ENCODE data around the gene ABCA2. TPM values are rescaled to one million over a fixed set of nuclear protein-coding genes. Genes with fewer than 3 reads are reported as not detected.

The ABCA2 gene, protein sequence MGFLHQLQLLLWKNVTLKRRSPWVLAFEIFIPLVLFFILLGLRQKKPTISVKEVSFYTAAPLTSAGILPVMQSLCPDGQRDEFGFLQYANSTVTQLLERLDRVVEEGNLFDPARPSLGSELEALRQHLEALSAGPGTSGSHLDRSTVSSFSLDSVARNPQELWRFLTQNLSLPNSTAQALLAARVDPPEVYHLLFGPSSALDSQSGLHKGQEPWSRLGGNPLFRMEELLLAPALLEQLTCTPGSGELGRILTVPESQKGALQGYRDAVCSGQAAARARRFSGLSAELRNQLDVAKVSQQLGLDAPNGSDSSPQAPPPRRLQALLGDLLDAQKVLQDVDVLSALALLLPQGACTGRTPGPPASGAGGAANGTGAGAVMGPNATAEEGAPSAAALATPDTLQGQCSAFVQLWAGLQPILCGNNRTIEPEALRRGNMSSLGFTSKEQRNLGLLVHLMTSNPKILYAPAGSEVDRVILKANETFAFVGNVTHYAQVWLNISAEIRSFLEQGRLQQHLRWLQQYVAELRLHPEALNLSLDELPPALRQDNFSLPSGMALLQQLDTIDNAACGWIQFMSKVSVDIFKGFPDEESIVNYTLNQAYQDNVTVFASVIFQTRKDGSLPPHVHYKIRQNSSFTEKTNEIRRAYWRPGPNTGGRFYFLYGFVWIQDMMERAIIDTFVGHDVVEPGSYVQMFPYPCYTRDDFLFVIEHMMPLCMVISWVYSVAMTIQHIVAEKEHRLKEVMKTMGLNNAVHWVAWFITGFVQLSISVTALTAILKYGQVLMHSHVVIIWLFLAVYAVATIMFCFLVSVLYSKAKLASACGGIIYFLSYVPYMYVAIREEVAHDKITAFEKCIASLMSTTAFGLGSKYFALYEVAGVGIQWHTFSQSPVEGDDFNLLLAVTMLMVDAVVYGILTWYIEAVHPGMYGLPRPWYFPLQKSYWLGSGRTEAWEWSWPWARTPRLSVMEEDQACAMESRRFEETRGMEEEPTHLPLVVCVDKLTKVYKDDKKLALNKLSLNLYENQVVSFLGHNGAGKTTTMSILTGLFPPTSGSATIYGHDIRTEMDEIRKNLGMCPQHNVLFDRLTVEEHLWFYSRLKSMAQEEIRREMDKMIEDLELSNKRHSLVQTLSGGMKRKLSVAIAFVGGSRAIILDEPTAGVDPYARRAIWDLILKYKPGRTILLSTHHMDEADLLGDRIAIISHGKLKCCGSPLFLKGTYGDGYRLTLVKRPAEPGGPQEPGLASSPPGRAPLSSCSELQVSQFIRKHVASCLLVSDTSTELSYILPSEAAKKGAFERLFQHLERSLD (N-terminal part only)
- total RNA-seq (10 to 100 TPM; 13.4 to 39.0 TPM), polyA plus RNA-seq (10 to 100 TPM; 14.8 to 18.1 TPM)
- long read RNA-seq, donor 1, result 0 reads
- long read RNA-seq, donor 2, result 0 reads
- long read RNA-seq, donor 3, result 0 reads
- long read RNA-seq, donor 4, result 0 reads
- long read RNA-seq, donor 5, partial matches to known transcripts, result 0 of 1 reads
- long read RNA-seq, donor 5, other reads (novel, unspliced or antisense), result 0 of 1 reads

DNA sequence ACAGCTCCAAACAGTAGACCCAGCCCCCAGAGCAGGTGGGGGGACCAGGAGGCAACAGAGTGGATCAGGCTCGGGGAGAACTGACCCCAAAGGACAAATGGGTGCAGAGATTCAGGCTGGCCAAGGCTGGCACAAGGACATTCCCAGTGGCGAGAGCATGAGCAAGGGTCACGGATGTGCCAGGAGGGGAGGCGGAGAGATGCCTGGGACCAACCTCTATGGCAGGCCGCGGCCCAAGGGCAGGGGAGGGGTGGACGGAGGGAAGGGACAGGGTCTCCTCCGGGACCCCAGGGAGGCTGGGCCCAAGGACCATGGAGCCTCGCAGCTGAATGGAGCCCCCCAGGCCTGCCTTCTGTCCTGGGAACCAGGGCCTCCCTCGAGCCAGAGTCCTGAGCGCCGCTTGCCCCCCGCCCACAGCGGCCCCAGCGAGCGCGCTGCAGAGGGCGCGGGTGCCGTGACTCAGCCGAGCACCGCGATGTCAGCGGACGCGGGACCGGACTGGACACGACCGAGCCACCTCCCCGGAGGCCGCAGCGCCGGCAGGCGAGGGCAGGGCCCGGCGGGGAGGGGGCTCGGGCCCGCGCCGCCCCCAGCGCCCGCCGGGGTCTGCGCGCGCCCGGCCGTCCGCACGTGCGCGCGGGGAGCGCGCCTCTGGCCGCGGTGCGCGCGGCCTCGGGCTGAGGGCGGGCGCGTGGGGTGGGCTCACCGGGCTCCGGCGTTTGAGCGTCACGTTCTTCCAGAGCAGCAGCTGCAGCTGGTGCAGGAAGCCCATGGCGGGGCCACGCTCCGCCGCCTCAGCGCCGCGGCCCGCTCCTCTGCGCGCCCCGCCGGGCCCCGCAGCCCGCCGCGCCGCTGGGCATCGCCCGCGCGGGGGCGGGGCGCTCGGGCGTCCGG, at the start of gene ABCA2:
Gene ABCA2 (minus strand): TSS at position 869 of the 894 bp plus-strand sequence. CDS start 97 bp downstream, at position 772.
- Histone ChIP-seq H3K9ac (ENCODE audit: insufficient read depth in 1 of 2, low read length in 2 of 2) (peak within 1 kb of the TSS in 1 of 2 donors; percentile 28), H3K4me1 (ENCODE audit: control insufficient read depth in 5 of 5, insufficient read depth in 5 of 5, low read length in 5 of 5) (peaks cover 0 to 15% (median 13%) of the 10 kb centered on the region in 5 donors)
- ATAC-seq (ENCODE audit: insufficient read depth, low FRiP score), result no peak

DNA sequence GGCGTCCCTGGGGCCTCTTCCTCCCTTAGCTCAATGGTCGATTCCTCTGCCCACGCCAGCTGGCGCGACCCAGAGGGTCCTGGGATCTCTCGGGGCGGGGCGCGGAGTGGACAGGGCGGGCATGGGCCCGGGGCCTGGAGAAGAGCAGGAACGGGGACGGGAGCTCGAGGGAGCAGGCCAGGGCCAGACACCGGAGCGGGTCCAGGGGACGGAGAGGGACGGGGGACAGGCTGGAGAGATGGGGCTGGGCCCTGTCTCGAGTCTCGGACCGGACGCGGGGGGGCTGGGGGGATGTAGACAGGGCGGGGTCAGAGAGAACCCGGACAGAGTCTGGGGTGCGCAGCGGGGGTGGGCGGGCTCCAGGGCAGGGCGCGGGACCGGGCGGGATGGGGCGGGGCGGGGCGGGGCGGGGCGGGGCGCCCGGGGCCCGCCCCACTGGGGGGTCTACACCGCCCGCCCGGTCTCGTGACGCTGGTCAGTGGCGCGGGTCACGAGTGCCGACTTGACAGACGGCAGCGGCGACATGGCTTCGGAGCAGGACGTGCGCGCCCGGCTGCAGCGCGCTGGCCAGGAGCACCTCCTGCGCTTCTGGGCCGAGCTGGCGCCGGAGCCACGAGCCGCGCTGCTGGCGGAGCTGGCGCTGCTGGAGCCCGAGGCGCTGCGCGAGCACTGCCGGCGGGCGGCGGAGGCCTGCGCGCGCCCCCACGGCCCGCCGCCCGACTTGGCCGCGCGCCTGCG, 49.1 kb upstream of the ABCA2 start, which contains the start of gene UAP1L1:
Gene UAP1L1 (plus strand): TSS at position 508 of the 738 bp plus-strand sequence. CDS start 16 bp downstream, at position 524.
- H3K27me3 ChIP-seq (ENCODE audit: control insufficient read depth in 3 of 3, insufficient read depth in 3 of 3, low read length in 2 of 3), result peaks cover 0 to 11% (median 7%) of the 10 kb centered on the region in 3 donors
- peak; percentile 52 to 69 (median 59) for DNase-seq
- peak within 1 kb of the TSS; percentile 84 for H3K4me3 ChIP-seq
- peaks cover 0 to 33% (median 4%) of the 10 kb centered on the region in 4 donors for H3K36me3 ChIP-seq (ENCODE audit: control insufficient read depth in 4 of 4, insufficient read depth in 4 of 4, low read length in 4 of 4)
- ATAC-seq (ENCODE audit: insufficient read depth, low FRiP score), result peak; percentile 63
- H3K27ac ChIP-seq (ENCODE audit: low read depth in 1 of 2, low read length in 1 of 2), result peak within 1 kb of the TSS in 1 of 2 donors; percentile 78
- peaks cover 0 to 16% (median 5%) of the 10 kb centered on the region in 5 donors for H3K4me1 ChIP-seq (ENCODE audit: control insufficient read depth in 5 of 5, insufficient read depth in 5 of 5, low read length in 5 of 5)
- no peak within 1 kb of the TSS for H3K9ac ChIP-seq (ENCODE audit: insufficient read depth in 1 of 2, low read length in 2 of 2)
- no peak for TF ChIP-seq CTCF (IDR thresholded peaks at IDR 0.05; ENCODE audit: control extremely low read depth, extremely low read depth)
- WGBS, 2 donors, result 2% methylated on average over 23 to 87 of the region's 87 CpGs
- H3K9me3 ChIP-seq (ENCODE audit: control insufficient read depth in 4 of 4, insufficient read depth in 3 of 4, low read length in 3 of 4), result no peaks in the 10 kb centered on the region

More for the DNA sequence above, at the start of gene ABCA2:
- peak within 1 kb of the TSS; percentile 36 for H3K4me3 ChIP-seq
- WGBS, 2 donors, result 4 to 10% methylated on average over 45 to 95 of the region's 95 CpGs
- H3K9me3 ChIP-seq (ENCODE audit: control insufficient read depth in 4 of 4, insufficient read depth in 3 of 4, low read length in 3 of 4), result no peaks in the 10 kb centered on the region
- TF ChIP-seq CTCF (IDR thresholded peaks at IDR 0.05; ENCODE audit: control extremely low read depth, extremely low read depth), result no peak
- H3K36me3 ChIP-seq (ENCODE audit: control insufficient read depth in 4 of 4, insufficient read depth in 4 of 4, low read length in 4 of 4), result no peaks in the 10 kb centered on the region
- H3K27me3 ChIP-seq (ENCODE audit: control insufficient read depth in 3 of 3, insufficient read depth in 3 of 3, low read length in 2 of 3), result peaks cover 0 to 3% (median 0%) of the 10 kb centered on the region in 3 donors
- DNase-seq, result no peak
- no peak within 1 kb of the TSS for H3K27ac ChIP-seq (ENCODE audit: low read depth in 1 of 2, low read length in 1 of 2)
